GM23248 (cell line): ENCODE measurements around the gene LIN54.

Experiments used
- EZH2 ChIP-seq: fragments of 200-600 bp; sonication (generic); IDR thresholded peaks from 2 replicates; pipeline ENCODE4 v1.6.1; 2018; ENCODE audit warnings: antibody characterized with exemption, mild to moderate bottlenecking; ENCODE audit not compliant: insufficient read depth, poor library complexity, severe bottlenecking
- EZH2phosphoT487 ChIP-seq: fragments of 200-600 bp; sonication (generic); IDR thresholded peaks from 2 replicates; pipeline ENCODE4 v1.6.1; 2018; ENCODE audit warnings: antibody characterized with exemption, moderate library complexity, mild to moderate bottlenecking, low read depth; ENCODE audit not compliant: insufficient read depth

GRCh38 chr4:82891707-82892466, 118.7 kb downstream of the LIN54 start:
- TF ChIP-seq EZH2phosphoT487: no peak
- no peak for TF ChIP-seq EZH2
